Stomach (tissue), 9 donors: ENCODE data around the gene TXNDC15. TPM values are rescaled to one million over a fixed set of nuclear protein-coding genes. Genes with fewer than 3 reads are reported as not detected.
"Not testable (repeated sequence)": the region's sequence is repeated elsewhere in the genome, so short reads cannot be mapped to it uniquely, and the experiment has no call there.

Experiments used
- DNase-seq, 2 donors: peaks; one replicate each; pipeline versions ENCODE4 v3.0.0 to v3.0.0-alpha.2; 2013 to 2019
- H3K27ac ChIP-seq, 5 donors: fragments of 200-600 bp in 4 of 5; sonication (generic) in 4 of 5; one replicate each; pipeline ENCODE4 v1.5.1; 2013 to 2019; ENCODE audit warnings: mild to moderate bottlenecking in 1 of 5, moderate library complexity in 1 of 5
- H3K27me3 ChIP-seq, 3 donors: fragments of 200-600 bp; sonication (generic); one replicate each; pipeline ENCODE4 v1.5.1; 2017 to 2019; ENCODE audit warnings: mixed run types in 1 of 3
- H3K36me3 ChIP-seq, 4 donors: fragments of 200-600 bp; sonication (generic); 1 replicate in 3 of 4; 2 replicates in 1 of 4; pipeline ENCODE4 v1.5.1; 2016 to 2019
- H3K4me1 ChIP-seq, 4 donors: fragments of 200-600 bp; sonication (generic); one replicate each; pipeline ENCODE4 v1.5.1; 2016 to 2019
- H3K4me3 ChIP-seq, 4 donors: fragments of 200-600 bp; sonication (generic) in 3 of 4; one replicate each; pipeline ENCODE4 v1.5.1; 2016 to 2019; ENCODE audit warnings: mild to moderate bottlenecking in 1 of 4
- H3K9me3 ChIP-seq, 4 donors: fragments of 200-600 bp; sonication (generic); one replicate each; pipeline ENCODE4 v1.5.1; 2016 to 2019
- EP300 ChIP-seq: sonication (generic); formaldehyde crosslinking; IDR thresholded peaks from one replicate; pipeline ENCODE4 v1.6.1; 2017; ENCODE audit warnings: antibody characterized with exemption
- POLR2A ChIP-seq, 4 donors: fragments of 450-650 bp; IDR thresholded peaks; one replicate each; pipeline ENCODE4 v1.6.1; 2016; ENCODE audit warnings: antibody characterized with exemption in 4 of 4, control low read depth in 2 of 4, mild to moderate bottlenecking in 1 of 4, moderate library complexity in 1 of 4
- POLR2AphosphoS5 ChIP-seq, 3 donors: sonication (generic); formaldehyde crosslinking; IDR thresholded peaks; one replicate each; pipeline ENCODE4 v1.6.1; 2016; ENCODE audit warnings: antibody characterized with exemption in 3 of 3
- WGBS, 5 donors: extraction: QIAGEN DNeasy Blood & Tissue Kit in 3 of 5; methylation state at CpG; one replicate each; pipeline versions ENCODE4 v1.1.5 to v1.1.7; 2013 to 2018; 5-methylcytosine and 5-hydroxymethylcytosine counted together
- intact Hi-C: fragments of 100-400 bp; cut with DNase I; formaldehyde crosslinking; loops from one replicate; pipeline ENCODE4 v1.15.1; 2023; ENCODE audit warnings: low total_unique reads
- polyA plus RNA-seq, 3 donors: library from polyadenylated mRNA; stranded (reverse); fragments of 200-250 nt; gene quantifications; one replicate each; pipeline ENCODE4 v1.2.3, GENCODE V29; 2013
- total RNA-seq, 5 donors: library from RNA; depleted of rRNA; stranded (reverse); fragments of >200 nt; gene quantifications; one replicate each; pipeline versions ENCODE4 v1.1.0 to v1.2.3, GENCODE V29; 2014 to 2016
- TF ChIP-seq, protein P1 (sequence below), 7 experiments: fragments of 450-650 bp in 4 of 7; fragments of 200-600 bp in 3 of 7; sonication (generic) in 3 of 7; IDR thresholded peaks; one replicate each; pipeline ENCODE4 v1.5.1; 2016 to 2019; ENCODE audit warnings: antibody characterized with exemption in 7 of 7, control low read depth in 2 of 7, mild to moderate bottlenecking in 1 of 7
- donor health status: healthy with polysubstance abuse.
- donor health status: Bipolar disorder and iron deficiency.
- donor health status: healthy.

The TXNDC15 gene
- total and polyA plus RNA-seq, 8 donors: 15.9 to 221 (median 39.4) TPM

- Histone ChIP-seq H3K36me3 (peaks cover 0 to 3% (median 0%) of the 10 kb centered on the region in 4 donors), H3K27ac (peak overlapping the region; percentile 92 to 96 (median 94)), H3K4me1 (peaks cover 30 to 54% (median 45%) of the 10 kb centered on the region in 4 donors), H3K27me3 (no peaks in the 10 kb centered on the region), H3K9me3 (no peaks in the 10 kb centered on the region), H3K4me3 (peak overlapping the region; percentile 76 to 81 (median 78))
- peak; percentile 42 to 86 for DNase-seq
- TF ChIP-seq POLR2AphosphoS5 (IDR thresholded peaks at IDR 0.05) (no peak), EP300 (no peak), POLR2A (IDR thresholded peaks at IDR 0.05) (no peak)
- TF ChIP-seq, protein P1, sequence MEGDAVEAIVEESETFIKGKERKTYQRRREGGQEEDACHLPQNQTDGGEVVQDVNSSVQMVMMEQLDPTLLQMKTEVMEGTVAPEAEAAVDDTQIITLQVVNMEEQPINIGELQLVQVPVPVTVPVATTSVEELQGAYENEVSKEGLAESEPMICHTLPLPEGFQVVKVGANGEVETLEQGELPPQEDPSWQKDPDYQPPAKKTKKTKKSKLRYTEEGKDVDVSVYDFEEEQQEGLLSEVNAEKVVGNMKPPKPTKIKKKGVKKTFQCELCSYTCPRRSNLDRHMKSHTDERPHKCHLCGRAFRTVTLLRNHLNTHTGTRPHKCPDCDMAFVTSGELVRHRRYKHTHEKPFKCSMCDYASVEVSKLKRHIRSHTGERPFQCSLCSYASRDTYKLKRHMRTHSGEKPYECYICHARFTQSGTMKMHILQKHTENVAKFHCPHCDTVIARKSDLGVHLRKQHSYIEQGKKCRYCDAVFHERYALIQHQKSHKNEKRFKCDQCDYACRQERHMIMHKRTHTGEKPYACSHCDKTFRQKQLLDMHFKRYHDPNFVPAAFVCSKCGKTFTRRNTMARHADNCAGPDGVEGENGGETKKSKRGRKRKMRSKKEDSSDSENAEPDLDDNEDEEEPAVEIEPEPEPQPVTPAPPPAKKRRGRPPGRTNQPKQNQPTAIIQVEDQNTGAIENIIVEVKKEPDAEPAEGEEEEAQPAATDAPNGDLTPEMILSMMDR (IDR thresholded peaks at IDR 0.05): no peak
- 7 to 12% (median 11%) methylated on average over 20 of the region's 20 CpGs for whole genome bisulfite sequencing, 5 donors
- intact Hi-C loops: no loop called here
These were observed 872 bp downstream of the TXNDC15 start for GRCh38 chr5:134874831-134875655.

DNA sequence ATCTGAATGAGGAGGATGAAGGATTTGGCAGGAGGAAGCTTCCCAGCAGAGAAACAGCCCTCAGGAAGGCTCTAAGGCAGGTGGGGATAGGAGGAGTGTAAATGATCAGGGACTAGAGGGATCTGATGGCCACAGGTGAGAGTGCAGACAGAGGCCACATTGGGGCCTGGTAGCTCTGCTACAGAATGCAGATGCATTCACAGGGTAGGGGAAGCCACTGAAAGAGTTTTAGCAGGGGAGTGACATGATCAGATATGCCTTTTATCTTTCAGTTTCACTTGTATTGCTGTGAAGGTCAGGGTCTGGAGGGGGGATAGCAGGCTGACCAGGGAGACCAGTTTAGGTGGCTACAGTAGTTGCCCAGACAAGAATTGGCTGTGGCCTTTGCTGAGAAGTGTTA, 3.0 kb downstream of the TXNDC15 start:
- H3K4me1 ChIP-seq: peaks cover 30 to 55% (median 46%) of the 10 kb centered on the region in 4 donors
- no peak overlapping the region for H3K4me3 ChIP-seq
- H3K27ac ChIP-seq: no peak overlapping the region
- TF ChIP-seq POLR2AphosphoS5 (IDR thresholded peaks at IDR 0.05) (no peak), POLR2A (IDR thresholded peaks at IDR 0.05) (no peak), EP300 (no peak)
- TF ChIP-seq, protein P1 (IDR thresholded peaks at IDR 0.05): no peak
- no peak for DNase-seq
- H3K27me3 ChIP-seq: no peaks in the 10 kb centered on the region
- H3K9me3 ChIP-seq: no peaks in the 10 kb centered on the region
- intact Hi-C loops: no loop called here
- peaks cover 0 to 3% (median 0%) of the 10 kb centered on the region in 4 donors for H3K36me3 ChIP-seq

GRCh38 chr5:134878403-134878802, 4.2 kb downstream of the TXNDC15 start:
- WGBS, 5 donors: 84 to 93% (median 89%) methylated on average over 3 of the region's 3 CpGs
- peaks cover 28 to 54% (median 45%) of the 10 kb centered on the region in 4 donors for H3K4me1 ChIP-seq
- H3K4me3 ChIP-seq: no peak overlapping the region
- no peaks in the 10 kb centered on the region for H3K27me3 ChIP-seq
- H3K36me3 ChIP-seq: peaks cover 0 to 3% (median 0%) of the 10 kb centered on the region in 4 donors
- peak in 1 of 2 donors; percentile 50 for DNase-seq
- no peak for TF ChIP-seq POLR2A (IDR thresholded peaks at IDR 0.05)
- TF ChIP-seq POLR2AphosphoS5 (IDR thresholded peaks at IDR 0.05): no peak
- TF ChIP-seq, protein P1 (IDR thresholded peaks at IDR 0.05): no peak
- TF ChIP-seq EP300: no peak
- H3K27ac ChIP-seq: no peak overlapping the region
- intact Hi-C loops: no loop called here
- no peaks in the 10 kb centered on the region for H3K9me3 ChIP-seq

- H3K4me3 ChIP-seq: no peak overlapping the region
- 27 to 57% (median 31%) methylated on average over 3 of the region's 3 CpGs for WGBS, 5 donors
- intact Hi-C loops: no loop called here
- H3K4me1 ChIP-seq: peaks cover 23 to 47% (median 39%) of the 10 kb centered on the region in 4 donors
- DNase-seq: no peak
- TF ChIP-seq POLR2AphosphoS5 (IDR thresholded peaks at IDR 0.05) (no peak), EP300 (no peak), POLR2A (IDR thresholded peaks at IDR 0.05) (no peak)
- TF ChIP-seq, protein P1 (IDR thresholded peaks at IDR 0.05): no peak
- no peaks in the 10 kb centered on the region for H3K27me3 ChIP-seq
- H3K36me3 ChIP-seq: peaks cover 0 to 3% (median 0%) of the 10 kb centered on the region in 4 donors
- no peak overlapping the region for H3K27ac ChIP-seq
- no peaks in the 10 kb centered on the region for H3K9me3 ChIP-seq
These were observed 5.3 kb downstream of the TXNDC15 start for GRCh38 chr5:134879456-134879855.

DNA sequence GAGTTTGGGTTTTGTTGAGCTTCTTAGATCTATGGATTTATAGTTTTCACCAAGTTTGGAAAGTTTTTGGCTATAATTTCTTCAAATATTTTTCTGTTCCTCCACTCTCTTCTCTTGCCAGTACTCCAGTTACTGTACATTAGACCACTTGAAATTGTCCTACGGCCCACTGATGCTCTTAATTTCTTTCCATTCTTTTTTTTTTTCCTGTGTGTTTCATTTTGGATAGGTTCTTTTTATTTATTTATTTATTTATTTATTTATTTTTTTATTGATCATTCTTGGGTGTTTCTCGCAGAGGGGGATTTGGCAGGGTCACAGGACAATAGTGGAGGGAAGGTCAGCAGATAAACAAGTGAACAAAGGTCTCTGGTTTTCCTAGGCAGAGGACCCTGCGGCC, 6.8 kb downstream of the TXNDC15 start:
- H3K9me3 ChIP-seq, H3K27me3 ChIP-seq, H3K4me3 ChIP-seq, DNase-seq, H3K27ac ChIP-seq, intact Hi-C loops, H3K36me3 ChIP-seq: not testable (repeated sequence)
- WGBS, 5 donors: 73 to 98% (median 88%) methylated on average over 1 to 2 of the region's 3 CpGs
- H3K4me1 ChIP-seq: peaks cover 14 to 44% (median 27%) of the 10 kb centered on the region in 4 donors

- H3K36me3 ChIP-seq, H3K4me3 ChIP-seq, intact Hi-C loops, DNase-seq, H3K9me3 ChIP-seq, H3K27me3 ChIP-seq, H3K27ac ChIP-seq: not testable (repeated sequence)
- peaks cover 10 to 44% (median 24%) of the 10 kb centered on the region in 4 donors for H3K4me1 ChIP-seq
- 83 to 97% (median 94%) methylated on average over 3 to 28 of the region's 30 CpGs; no CpG with 5 or more reads in 1 of the 5 donors for WGBS, 5 donors
These were observed 7.5 kb downstream of the TXNDC15 start for GRCh38 chr5:134881711-134882110.
